Measurements from ENCODE around the gene POR.

Gene POR

GRCh38 chr7:75969704-75970498, 54.9 kb downstream of the POR start:
- no peak for TF ChIP-seq CTCF (IDR thresholded peaks at IDR 0.05; ENCODE audit: insufficient read depth, low read depth, low read length, missing control alignments)
- DNase-seq (ENCODE audit: low read depth), result no peak
- H3K4me3 ChIP-seq (ENCODE audit: low read depth, low read length), result no peak overlapping the region

- no peak overlapping the region for H3K4me3 ChIP-seq (ENCODE audit: low read depth, low read length)
- no peak for DNase-seq (ENCODE audit: low read depth)
- no peak for TF ChIP-seq CTCF (IDR thresholded peaks at IDR 0.05; ENCODE audit: insufficient read depth, low read depth, low read length, missing control alignments)
Observed at GRCh38 chr7:75971309-75971960, 56.5 kb downstream of the POR start.

GRCh38 chr7:75971961-75972763, 57.2 kb downstream of the POR start:
- H3K4me3 ChIP-seq (ENCODE audit: low read depth, low read length), result no peak overlapping the region
- no peak for DNase-seq (ENCODE audit: low read depth)
- TF ChIP-seq CTCF (IDR thresholded peaks at IDR 0.05; ENCODE audit: insufficient read depth, low read depth, low read length, missing control alignments), result no peak

GRCh38 chr7:75977743-75978142, 62.8 kb downstream of the POR start:
- H3K4me3 ChIP-seq (ENCODE audit: low read depth, low read length), result no peak overlapping the region
- DNase-seq (ENCODE audit: low read depth), result no peak

GRCh38 chr7:75979759-75980429, 64.9 kb downstream of the POR start:
- DNase-seq (ENCODE audit: low read depth), result no peak
- no peak for TF ChIP-seq CTCF (IDR thresholded peaks at IDR 0.05; ENCODE audit: insufficient read depth, low read depth, low read length, missing control alignments)
- H3K4me3 ChIP-seq (ENCODE audit: low read depth, low read length), result no peak overlapping the region

More at GRCh38 chr7:75977743-75978142, 62.8 kb downstream of the POR start:
- TF ChIP-seq CTCF (IDR thresholded peaks at IDR 0.05; ENCODE audit: insufficient read depth, low read depth, low read length, missing control alignments), result no peak

- no peak for DNase-seq (ENCODE audit: low read depth)
- H3K4me3 ChIP-seq (ENCODE audit: low read depth, low read length), result no peak overlapping the region
- TF ChIP-seq CTCF (IDR thresholded peaks at IDR 0.05; ENCODE audit: insufficient read depth, low read depth, low read length, missing control alignments), result no peak
Observed at GRCh38 chr7:75980430-75981202, 65.7 kb downstream of the POR start.

Measured in GM12865 (cell line).